HepG2 (cell line): ENCODE results near the gene HERC6.

Experiments
- NFATC3 ChIP-seq: sonication (generic); formaldehyde crosslinking; IDR thresholded peaks from 2 replicates; pipeline ENCODE4 v1.5.1; 2020; ENCODE audit warnings: mild to moderate bottlenecking, missing genetic modification reagents
- ZNF274 ChIP-seq: sonication (generic); formaldehyde crosslinking; IDR thresholded peaks from 2 replicates; pipeline ENCODE4 v1.5.1; 2020; ENCODE audit warnings: mild to moderate bottlenecking, missing genetic modification reagents
- ZNF644 ChIP-seq: IDR thresholded peaks from 2 replicates; pipeline ENCODE4 v1.6.1; 2016; ENCODE audit warnings: low read depth

GRCh38 chr4:88442689-88443191, 64.1 kb downstream of the HERC6 start:
- TF ChIP-seq ZNF644 (no peak), ZNF274 (CRISPR knock-in tag) (no peak), NFATC3 (no peak)
